HG03064 (cell line): Measurements from ENCODE around the gene TBX1.
"Not testable (repeated sequence)": the region's sequence is repeated elsewhere in the genome, so short reads cannot be mapped to it uniquely, and the experiment has no call there.

Experiments used
- ATAC-seq: cut with Tn5 transposase; IDR thresholded peaks from one replicate; pipeline ENCODE4 v1.9.1; 2021; ENCODE audit warnings: low read depth; ENCODE audit not compliant: unreplicated experiment

TBX1 gene

GRCh38 chr22:19722982-19723231 is 37.7 kb upstream of the TBX1 start:
- no peak for ATAC-seq

GRCh38 chr22:19723232-19723982 is 37.2 kb upstream of the TBX1 start, which contains the start of gene GP1BB:
GP1BB (plus strand) TSS chr22:19723539; CDS start chr22:19723570, 31 bp downstream.
- ATAC-seq: no peak

GRCh38 chr22:19723983-19724827 is 36.4 kb upstream of the TBX1 start:
- no peak for ATAC-seq

- no peak for ATAC-seq
Measured at GRCh38 chr22:19724927-19725661, 35.5 kb upstream of the TBX1 start.

GRCh38 chr22:19726064-19726788 is 34.4 kb upstream of the TBX1 start:
- ATAC-seq: not testable (repeated sequence)

GRCh38 chr22:19727310-19728150 is 33.0 kb upstream of the TBX1 start:
- ATAC-seq: no peak

- no peak for ATAC-seq
Measured at GRCh38 chr22:19728271-19728670, 32.3 kb upstream of the TBX1 start.

- ATAC-seq: no peak
Measured at GRCh38 chr22:19728836-19729235, 31.7 kb upstream of the TBX1 start.

GRCh38 chr22:19729507-19729906 is 31.1 kb upstream of the TBX1 start:
- no peak for ATAC-seq

- no peak for ATAC-seq
Measured at GRCh38 chr22:19730198-19730597, 30.4 kb upstream of the TBX1 start.

- ATAC-seq: no peak
Measured at GRCh38 chr22:19730655-19731360, 29.8 kb upstream of the TBX1 start.

GRCh38 chr22:19731361-19732135 is 29.0 kb upstream of the TBX1 start:
- ATAC-seq: no peak

GRCh38 chr22:19732403-19733113 is 28.0 kb upstream of the TBX1 start:
- ATAC-seq: no peak

- no peak for ATAC-seq
Measured at GRCh38 chr22:19733755-19734154, 26.8 kb upstream of the TBX1 start.

- ATAC-seq: no peak
Measured at GRCh38 chr22:19734163-19734562, 26.4 kb upstream of the TBX1 start.

- no peak for ATAC-seq
Measured at GRCh38 chr22:19734837-19735382, 25.7 kb upstream of the TBX1 start.

GRCh38 chr22:19735665-19736510 is 24.7 kb upstream of the TBX1 start:
- ATAC-seq: no peak
